ENCODE results near the gene LDHAL6A.
"Not testable (repeated sequence)": the region's sequence is repeated elsewhere in the genome, so short reads cannot be mapped to it uniquely, and the experiment has no call there.

LDHAL6A gene

DNA sequence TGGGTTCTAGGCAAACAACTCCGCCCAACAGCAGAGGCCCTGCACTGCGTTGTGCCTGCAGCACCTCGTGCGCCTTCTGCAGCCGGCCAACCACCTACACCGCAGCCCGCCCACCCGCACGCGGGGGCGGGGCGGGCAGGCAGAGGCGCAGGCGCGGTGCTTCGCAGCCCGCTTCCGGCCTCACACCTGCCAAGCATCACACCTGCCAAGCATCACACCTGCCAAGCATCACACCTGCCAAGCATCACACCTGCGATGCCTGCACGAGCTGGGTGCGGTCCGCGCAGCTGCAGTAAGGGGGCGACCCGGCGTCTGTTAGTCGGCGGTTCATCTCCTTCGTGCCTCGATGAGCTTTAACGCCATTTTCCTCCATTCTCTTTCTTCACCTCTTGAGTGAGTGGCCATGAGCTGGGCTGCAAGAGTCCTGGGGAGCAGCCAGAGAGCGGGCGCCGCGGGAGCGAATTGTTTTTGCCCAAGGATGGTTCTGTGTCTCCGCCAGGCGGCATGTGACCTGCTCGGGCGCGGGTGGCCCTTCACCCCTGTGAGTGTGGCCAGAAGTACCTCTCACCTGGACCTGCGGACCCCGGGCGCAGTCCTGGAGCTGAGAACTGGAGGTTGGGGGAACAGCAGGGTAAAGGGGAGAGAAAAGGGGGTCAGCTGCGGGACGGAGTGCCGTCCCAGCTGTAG, at the start of gene LDHAL6A:
Gene LDHAL6A (plus strand): TSS at position 171 of the 687 bp plus-strand sequence. CDS start 825 bp downstream, outside the sequence.
- no peaks in the 10 kb centered on the region for H3K4me1 ChIP-seq (ENCODE audit: insufficient read depth, low read length, poor library complexity, severe bottlenecking)
- no peak within 1 kb of the TSS for H3K9ac ChIP-seq (ENCODE audit: low read depth, low read length, poor library complexity, severe bottlenecking)
- no peak within 1 kb of the TSS for H2AFZ ChIP-seq (ENCODE audit: low read length)
- no peak within 1 kb of the TSS for H3K4me3 ChIP-seq (ENCODE audit: low read length, poor library complexity, severe bottlenecking)
- H4K20me1 ChIP-seq (ENCODE audit: insufficient read depth, low read length, poor library complexity, severe bottlenecking): no peaks in the 10 kb centered on the region
- no peaks in the 10 kb centered on the region for H3K27me3 ChIP-seq (ENCODE audit: insufficient read depth, low read length, poor library complexity, severe bottlenecking)
- H3K36me3 ChIP-seq (ENCODE audit: insufficient read depth, low read length): no peaks in the 10 kb centered on the region
- no peak within 1 kb of the TSS for H3K4me2 ChIP-seq (ENCODE audit: low read depth, low read length, poor library complexity, severe bottlenecking)
- TF ChIP-seq, protein P1, sequence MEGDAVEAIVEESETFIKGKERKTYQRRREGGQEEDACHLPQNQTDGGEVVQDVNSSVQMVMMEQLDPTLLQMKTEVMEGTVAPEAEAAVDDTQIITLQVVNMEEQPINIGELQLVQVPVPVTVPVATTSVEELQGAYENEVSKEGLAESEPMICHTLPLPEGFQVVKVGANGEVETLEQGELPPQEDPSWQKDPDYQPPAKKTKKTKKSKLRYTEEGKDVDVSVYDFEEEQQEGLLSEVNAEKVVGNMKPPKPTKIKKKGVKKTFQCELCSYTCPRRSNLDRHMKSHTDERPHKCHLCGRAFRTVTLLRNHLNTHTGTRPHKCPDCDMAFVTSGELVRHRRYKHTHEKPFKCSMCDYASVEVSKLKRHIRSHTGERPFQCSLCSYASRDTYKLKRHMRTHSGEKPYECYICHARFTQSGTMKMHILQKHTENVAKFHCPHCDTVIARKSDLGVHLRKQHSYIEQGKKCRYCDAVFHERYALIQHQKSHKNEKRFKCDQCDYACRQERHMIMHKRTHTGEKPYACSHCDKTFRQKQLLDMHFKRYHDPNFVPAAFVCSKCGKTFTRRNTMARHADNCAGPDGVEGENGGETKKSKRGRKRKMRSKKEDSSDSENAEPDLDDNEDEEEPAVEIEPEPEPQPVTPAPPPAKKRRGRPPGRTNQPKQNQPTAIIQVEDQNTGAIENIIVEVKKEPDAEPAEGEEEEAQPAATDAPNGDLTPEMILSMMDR (conservative IDR thresholded peaks at IDR 0.05; ENCODE audit: low read length): no peak
- no peak for TF ChIP-seq EZH2phosphoT487 (IDR thresholded peaks at IDR 0.05; ENCODE audit: borderline replicate concordance)
- H3K79me2 ChIP-seq (ENCODE audit: insufficient read depth, low read length): no peaks in the 10 kb centered on the region
- no peaks in the 10 kb centered on the region for H3F3A ChIP-seq (ENCODE audit: low read depth)
- no peaks in the 10 kb centered on the region for H3K9me3 ChIP-seq (ENCODE audit: insufficient read depth, low read depth, low read length)
- no peaks in the 10 kb centered on the region for H3K9me2 ChIP-seq (replicated peaks; ENCODE audit: low read depth, low read length)

DNA sequence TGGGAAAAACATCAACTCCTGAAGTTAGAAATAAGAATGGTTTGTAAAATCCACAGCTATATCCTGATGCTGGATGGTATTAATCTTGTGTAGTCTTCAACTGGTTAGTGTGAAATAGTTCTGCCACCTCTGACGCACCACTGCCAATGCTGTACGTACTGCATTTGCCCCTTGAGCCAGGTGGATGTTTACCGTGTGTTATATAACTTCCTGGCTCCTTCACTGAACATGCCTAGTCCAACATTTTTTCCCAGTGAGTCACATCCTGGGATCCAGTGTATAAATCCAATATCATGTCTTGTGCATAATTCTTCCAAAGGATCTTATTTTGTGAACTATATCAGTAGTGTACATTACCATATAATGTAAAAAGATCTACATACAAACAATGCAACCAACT, 48.3 kb upstream of the LDHAL6A start:
- H4K20me1 ChIP-seq (ENCODE audit: insufficient read depth, low read length, poor library complexity, severe bottlenecking): peaks cover 47% of the 10 kb centered on the region
- not testable (repeated sequence) for H3K4me3 ChIP-seq (ENCODE audit: low read length, poor library complexity, severe bottlenecking); H3K9me3 ChIP-seq (ENCODE audit: insufficient read depth, low read depth, low read length); H3K27me3 ChIP-seq (ENCODE audit: insufficient read depth, low read length, poor library complexity, severe bottlenecking); H3K9me2 ChIP-seq (replicated peaks; ENCODE audit: low read depth, low read length); H2AFZ ChIP-seq (ENCODE audit: low read length); H3K9ac ChIP-seq (ENCODE audit: low read depth, low read length, poor library complexity, severe bottlenecking); H3K4me2 ChIP-seq (ENCODE audit: low read depth, low read length, poor library complexity, severe bottlenecking)
- peaks cover 10% of the 10 kb centered on the region for H3K4me1 ChIP-seq (ENCODE audit: insufficient read depth, low read length, poor library complexity, severe bottlenecking)
- H3K36me3 ChIP-seq (ENCODE audit: insufficient read depth, low read length): peaks cover 67% of the 10 kb centered on the region
- H3F3A ChIP-seq (ENCODE audit: low read depth): peaks cover 13% of the 10 kb centered on the region; the same call in 1 of the 2 replicates
- H3K79me2 ChIP-seq (ENCODE audit: insufficient read depth, low read length): peaks cover 27% of the 10 kb centered on the region

GRCh38 chr11:18408558-18409291, 46.9 kb upstream of the LDHAL6A start:
- H3K9me3 ChIP-seq (ENCODE audit: insufficient read depth, low read depth, low read length): no peaks in the 10 kb centered on the region
- TF ChIP-seq, protein P1 (conservative IDR thresholded peaks at IDR 0.05; ENCODE audit: low read length): no peak
- TF ChIP-seq EZH2phosphoT487 (IDR thresholded peaks at IDR 0.05; ENCODE audit: borderline replicate concordance): no peak
- no peak overlapping the region for H3K4me2 ChIP-seq (ENCODE audit: low read depth, low read length, poor library complexity, severe bottlenecking)
- no peaks in the 10 kb centered on the region for H3K9me2 ChIP-seq (replicated peaks; ENCODE audit: low read depth, low read length)
- peaks cover 13% of the 10 kb centered on the region; the same call in 1 of the 2 replicates for H3F3A ChIP-seq (ENCODE audit: low read depth)
- no peaks in the 10 kb centered on the region for H3K4me1 ChIP-seq (ENCODE audit: insufficient read depth, low read length, poor library complexity, severe bottlenecking)
- H2AFZ ChIP-seq (ENCODE audit: low read length): no peak overlapping the region
- H4K20me1 ChIP-seq (ENCODE audit: insufficient read depth, low read length, poor library complexity, severe bottlenecking): peaks cover 34% of the 10 kb centered on the region
- H3K27me3 ChIP-seq (ENCODE audit: insufficient read depth, low read length, poor library complexity, severe bottlenecking): no peaks in the 10 kb centered on the region
- H3K79me2 ChIP-seq (ENCODE audit: insufficient read depth, low read length): peaks cover 14% of the 10 kb centered on the region
- H3K4me3 ChIP-seq (ENCODE audit: low read length, poor library complexity, severe bottlenecking): no peak overlapping the region
- H3K36me3 ChIP-seq (ENCODE audit: insufficient read depth, low read length): peaks cover 53% of the 10 kb centered on the region
- H3K9ac ChIP-seq (ENCODE audit: low read depth, low read length, poor library complexity, severe bottlenecking): no peak overlapping the region
